Medulla oblongata (tissue), 1 donor: Measurements from ENCODE around the gene MAP10.

Experiments used
- DNase-seq: peaks from one replicate; pipeline ENCODE4 v3.0.0-alpha.2; 2015; ENCODE audit errors: extremely low spot score

The MAP10 gene

GRCh38 chr1:232797856-232798510, 7.2 kb upstream of the MAP10 start:
- DNase-seq = peak; percentile 22

GRCh38 chr1:232798920-232799319, 6.3 kb upstream of the MAP10 start:
- DNase-seq = no peak

- no peak for DNase-seq
Observed at GRCh38 chr1:232806186-232806510, 932 bp downstream of the MAP10 start.

GRCh38 chr1:232810856-232811255, 5.6 kb downstream of the MAP10 start:
- DNase-seq = no peak

- no peak for DNase-seq
Observed at GRCh38 chr1:232812560-232812959, 7.3 kb downstream of the MAP10 start.

- no peak for DNase-seq
Observed at GRCh38 chr1:232813097-232813496, 7.9 kb downstream of the MAP10 start.

GRCh38 chr1:232813760-232814159, 8.5 kb downstream of the MAP10 start:
- no peak for DNase-seq

- DNase-seq = no peak
Observed at GRCh38 chr1:232816324-232816723, 11.1 kb downstream of the MAP10 start.

- no peak for DNase-seq
Observed at GRCh38 chr1:232818040-232818439, 12.8 kb downstream of the MAP10 start.

- DNase-seq = no peak
Observed at GRCh38 chr1:232820431-232820830, 15.2 kb downstream of the MAP10 start.

- no peak for DNase-seq
Observed at GRCh38 chr1:232822530-232822929, 17.3 kb downstream of the MAP10 start.

- no peak for DNase-seq
Observed at GRCh38 chr1:232826318-232826717, 21.1 kb downstream of the MAP10 start.

- no peak for DNase-seq
Observed at GRCh38 chr1:232830661-232831060, 25.4 kb downstream of the MAP10 start.

- no peak for DNase-seq
Observed at GRCh38 chr1:232831895-232832294, 26.7 kb downstream of the MAP10 start.

GRCh38 chr1:232834066-232834465, 28.9 kb downstream of the MAP10 start:
- DNase-seq = no peak

- no peak for DNase-seq
Observed at GRCh38 chr1:232835166-232835565, 29.9 kb downstream of the MAP10 start.

- no peak for DNase-seq
Observed at GRCh38 chr1:232837087-232837486, 31.9 kb downstream of the MAP10 start.

GRCh38 chr1:232841823-232842565, 36.8 kb downstream of the MAP10 start:
- DNase-seq = no peak

GRCh38 chr1:232844791-232845190, 39.6 kb downstream of the MAP10 start:
- DNase-seq = no peak

GRCh38 chr1:232845406-232845955, 40.3 kb downstream of the MAP10 start:
- peak; percentile 3 for DNase-seq

GRCh38 chr1:232851532-232851931, 46.3 kb downstream of the MAP10 start:
- no peak for DNase-seq

- DNase-seq = no peak
Observed at GRCh38 chr1:232853994-232854797, 49.0 kb downstream of the MAP10 start.

- DNase-seq = no peak
Observed at GRCh38 chr1:232854798-232855159, 49.6 kb downstream of the MAP10 start.
